ENCODE data around the gene PKDREJ.

DNA sequence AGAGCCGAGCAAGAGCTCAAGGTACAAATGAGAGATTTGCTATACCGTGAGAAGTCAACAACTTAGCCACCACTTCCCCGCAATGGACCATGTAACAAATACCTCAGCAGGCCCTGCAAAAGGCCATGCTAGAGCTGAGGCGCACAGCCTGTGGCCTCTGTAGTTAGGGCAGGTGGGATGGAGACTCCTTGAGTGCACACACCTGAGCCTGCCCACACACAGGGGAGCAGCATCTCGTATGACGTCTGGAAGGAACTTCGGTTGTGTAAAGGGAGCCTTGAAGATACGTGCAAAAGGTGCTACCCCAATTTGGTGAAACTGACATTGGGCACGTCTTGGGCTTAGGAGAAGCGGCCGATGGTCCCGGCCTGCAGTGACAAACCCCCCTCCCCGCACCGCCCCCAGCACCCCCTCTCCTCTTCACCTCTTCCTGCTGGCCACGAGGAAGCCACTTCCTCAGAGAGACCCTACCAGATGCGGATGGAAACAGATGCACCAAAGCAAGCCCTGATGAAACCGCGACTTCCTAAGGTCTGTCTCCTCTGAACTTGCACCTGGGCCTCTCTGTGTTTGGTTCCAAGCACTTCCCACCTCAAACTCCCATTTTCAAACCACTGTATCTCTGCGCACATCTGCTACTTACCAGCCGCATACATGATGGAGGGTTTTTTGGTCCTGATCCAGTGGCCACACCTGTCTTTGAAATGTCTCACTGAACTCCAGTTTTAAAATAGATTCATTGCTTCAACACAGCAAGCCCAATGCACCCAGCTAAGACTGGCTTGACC, 23.7 kb downstream of the PKDREJ start:
- TF ChIP-seq, protein P1, sequence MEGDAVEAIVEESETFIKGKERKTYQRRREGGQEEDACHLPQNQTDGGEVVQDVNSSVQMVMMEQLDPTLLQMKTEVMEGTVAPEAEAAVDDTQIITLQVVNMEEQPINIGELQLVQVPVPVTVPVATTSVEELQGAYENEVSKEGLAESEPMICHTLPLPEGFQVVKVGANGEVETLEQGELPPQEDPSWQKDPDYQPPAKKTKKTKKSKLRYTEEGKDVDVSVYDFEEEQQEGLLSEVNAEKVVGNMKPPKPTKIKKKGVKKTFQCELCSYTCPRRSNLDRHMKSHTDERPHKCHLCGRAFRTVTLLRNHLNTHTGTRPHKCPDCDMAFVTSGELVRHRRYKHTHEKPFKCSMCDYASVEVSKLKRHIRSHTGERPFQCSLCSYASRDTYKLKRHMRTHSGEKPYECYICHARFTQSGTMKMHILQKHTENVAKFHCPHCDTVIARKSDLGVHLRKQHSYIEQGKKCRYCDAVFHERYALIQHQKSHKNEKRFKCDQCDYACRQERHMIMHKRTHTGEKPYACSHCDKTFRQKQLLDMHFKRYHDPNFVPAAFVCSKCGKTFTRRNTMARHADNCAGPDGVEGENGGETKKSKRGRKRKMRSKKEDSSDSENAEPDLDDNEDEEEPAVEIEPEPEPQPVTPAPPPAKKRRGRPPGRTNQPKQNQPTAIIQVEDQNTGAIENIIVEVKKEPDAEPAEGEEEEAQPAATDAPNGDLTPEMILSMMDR (IDR thresholded peaks at IDR 0.05 in 2 of 3, conservative IDR thresholded peaks at IDR 0.05 in 1 of 3; ENCODE audit: borderline replicate concordance in 1 of 3, insufficient read depth in 1 of 3, low read depth in 2 of 3, low read length in 2 of 3) = no peak
- TF ChIP-seq EGR1 (IDR thresholded peaks at IDR 0.05; ENCODE audit: low read depth) (no peak), POLR2AphosphoS5 (IDR thresholded peaks at IDR 0.05; ENCODE audit: low read depth, low read length) (no peak), CEBPB (IDR thresholded peaks at IDR 0.05; ENCODE audit: low read depth) (no peak), POLR2A (IDR thresholded peaks at IDR 0.05; ENCODE audit: borderline replicate concordance, extremely low read depth, insufficient read depth, insufficient read length) (no peak), RAD21 (IDR thresholded peaks at IDR 0.05; ENCODE audit: low read depth) (no peak), EZH2 (IDR thresholded peaks at IDR 0.05) (no peak), ZFX (IDR thresholded peaks at IDR 0.05) (no peak)
- TF ChIP-seq, protein P2, sequence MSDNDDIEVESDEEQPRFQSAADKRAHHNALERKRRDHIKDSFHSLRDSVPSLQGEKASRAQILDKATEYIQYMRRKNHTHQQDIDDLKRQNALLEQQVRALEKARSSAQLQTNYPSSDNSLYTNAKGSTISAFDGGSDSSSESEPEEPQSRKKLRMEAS (IDR thresholded peaks at IDR 0.05) = no peak
- TF ChIP-seq, protein P3, sequence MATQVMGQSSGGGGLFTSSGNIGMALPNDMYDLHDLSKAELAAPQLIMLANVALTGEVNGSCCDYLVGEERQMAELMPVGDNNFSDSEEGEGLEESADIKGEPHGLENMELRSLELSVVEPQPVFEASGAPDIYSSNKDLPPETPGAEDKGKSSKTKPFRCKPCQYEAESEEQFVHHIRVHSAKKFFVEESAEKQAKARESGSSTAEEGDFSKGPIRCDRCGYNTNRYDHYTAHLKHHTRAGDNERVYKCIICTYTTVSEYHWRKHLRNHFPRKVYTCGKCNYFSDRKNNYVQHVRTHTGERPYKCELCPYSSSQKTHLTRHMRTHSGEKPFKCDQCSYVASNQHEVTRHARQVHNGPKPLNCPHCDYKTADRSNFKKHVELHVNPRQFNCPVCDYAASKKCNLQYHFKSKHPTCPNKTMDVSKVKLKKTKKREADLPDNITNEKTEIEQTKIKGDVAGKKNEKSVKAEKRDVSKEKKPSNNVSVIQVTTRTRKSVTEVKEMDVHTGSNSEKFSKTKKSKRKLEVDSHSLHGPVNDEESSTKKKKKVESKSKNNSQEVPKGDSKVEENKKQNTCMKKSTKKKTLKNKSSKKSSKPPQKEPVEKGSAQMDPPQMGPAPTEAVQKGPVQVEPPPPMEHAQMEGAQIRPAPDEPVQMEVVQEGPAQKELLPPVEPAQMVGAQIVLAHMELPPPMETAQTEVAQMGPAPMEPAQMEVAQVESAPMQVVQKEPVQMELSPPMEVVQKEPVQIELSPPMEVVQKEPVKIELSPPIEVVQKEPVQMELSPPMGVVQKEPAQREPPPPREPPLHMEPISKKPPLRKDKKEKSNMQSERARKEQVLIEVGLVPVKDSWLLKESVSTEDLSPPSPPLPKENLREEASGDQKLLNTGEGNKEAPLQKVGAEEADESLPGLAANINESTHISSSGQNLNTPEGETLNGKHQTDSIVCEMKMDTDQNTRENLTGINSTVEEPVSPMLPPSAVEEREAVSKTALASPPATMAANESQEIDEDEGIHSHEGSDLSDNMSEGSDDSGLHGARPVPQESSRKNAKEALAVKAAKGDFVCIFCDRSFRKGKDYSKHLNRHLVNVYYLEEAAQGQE (IDR thresholded peaks at IDR 0.05; ENCODE audit: low read depth) = no peak
